Mesothelial cell of epicardium (in vitro differentiated cells): Measurements from ENCODE around the gene MPST. TPM values are rescaled to one million over a fixed set of nuclear protein-coding genes. Genes with fewer than 3 reads are reported as not detected.

Experiments used
- DNase-seq, 2 experiments: peaks; one replicate each; pipeline ENCODE4 v3.0.0; 2021; ENCODE audit warnings: low spot score in 2 of 2; ENCODE audit not compliant: unreplicated experiment in 2 of 2
- H3K27ac Mint-ChIP-seq: 2 replicates; pipeline ENCODE4 v1.8.0; 2021; ENCODE audit warnings: mixed read lengths
- H3K27me3 Mint-ChIP-seq: 2 replicates; pipeline ENCODE4 v1.8.0; 2021; ENCODE audit warnings: low read depth, mixed read lengths
- H3K36me3 Mint-ChIP-seq: 2 replicates; pipeline ENCODE4 v1.8.0; 2021; ENCODE audit warnings: mixed read lengths
- H3K4me1 Mint-ChIP-seq: 2 replicates; pipeline ENCODE4 v1.8.0; 2021; ENCODE audit warnings: mixed read lengths
- H3K4me3 Mint-ChIP-seq: 2 replicates; pipeline ENCODE4 v1.8.0; 2021; ENCODE audit warnings: mild to moderate bottlenecking, moderate library complexity, mixed read lengths
- H3K9me3 Mint-ChIP-seq: 2 replicates; pipeline ENCODE4 v1.8.0; 2021; ENCODE audit warnings: mixed read lengths
- CTCF ChIP-seq: fragments of 200-600 bp; sonication (generic); IDR thresholded peaks from one replicate; pipeline ENCODE4 v1.5.0; 2021; ENCODE audit warnings: antibody characterized with exemption; ENCODE audit not compliant: unreplicated experiment
- total RNA-seq: library from RNA; stranded (reverse); gene quantifications from 3 replicates; pipeline ENCODE4 v1.2.1, GENCODE V29; 2021

MPST gene
- total RNA-seq, 1 donor from 2014 or later = 55.8 TPM

- no peaks in the 10 kb centered on the region for H3K9me3 Mint-ChIP-seq
- DNase-seq = no peak
- H3K4me1 Mint-ChIP-seq = peaks cover 19% of the 10 kb centered on the region
- H3K27ac Mint-ChIP-seq = peak overlapping the region; percentile 43
- TF ChIP-seq CTCF = no peak
- peaks cover 2% of the 10 kb centered on the region for H3K36me3 Mint-ChIP-seq
- peaks cover 3% of the 10 kb centered on the region for H3K27me3 Mint-ChIP-seq
- no peak overlapping the region for H3K4me3 Mint-ChIP-seq
Observed at GRCh38 chr22:37032535-37033460, 13.3 kb downstream of the MPST start.

- no peak for TF ChIP-seq CTCF
- H3K4me1 Mint-ChIP-seq = peaks cover 19% of the 10 kb centered on the region
- no peaks in the 10 kb centered on the region for H3K9me3 Mint-ChIP-seq
- DNase-seq = no peak
- no peaks in the 10 kb centered on the region for H3K36me3 Mint-ChIP-seq
- H3K27me3 Mint-ChIP-seq = peaks cover 3% of the 10 kb centered on the region
- no peak overlapping the region for H3K27ac Mint-ChIP-seq
- no peak overlapping the region for H3K4me3 Mint-ChIP-seq
Observed at GRCh38 chr22:37033605-37034430, 14.3 kb downstream of the MPST start.

DNA sequence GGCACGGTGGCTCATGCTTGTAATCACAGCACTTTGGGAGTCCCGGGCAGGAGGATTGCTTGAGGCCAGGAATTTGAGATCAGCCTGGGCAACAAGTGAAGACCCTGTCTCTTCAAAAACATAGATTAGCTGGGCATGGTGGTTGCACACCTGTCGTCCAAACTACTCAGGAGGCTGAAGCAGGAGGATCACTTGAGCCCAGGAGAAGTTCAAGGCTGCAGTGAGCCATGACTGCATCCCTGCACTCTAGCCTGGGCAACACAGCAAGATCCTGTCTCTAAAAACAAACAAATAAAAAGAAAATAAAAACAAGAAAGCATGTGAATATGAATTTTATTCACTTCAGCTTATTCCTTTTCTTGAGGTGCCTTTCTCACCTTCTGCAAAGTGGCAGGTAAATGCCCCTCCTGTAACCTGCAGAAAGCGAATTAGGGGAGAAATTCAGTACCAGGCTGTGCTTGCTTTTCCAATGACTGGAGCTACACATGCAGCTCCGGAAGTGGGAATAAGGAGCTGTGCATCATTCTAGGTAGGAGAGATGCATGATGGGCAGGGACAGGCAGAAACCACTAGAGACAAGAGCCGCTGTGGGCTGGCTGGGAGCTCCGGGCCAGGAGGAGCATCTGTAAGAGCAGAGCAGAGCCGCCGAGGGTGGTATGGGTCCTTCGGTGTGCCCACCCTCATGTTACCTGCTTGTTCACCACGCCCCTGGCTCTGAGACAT is 17.3 kb downstream of the MPST start:
- TF ChIP-seq CTCF = no peak
- Mint-ChIP-seq H3K9me3 (no peaks in the 10 kb centered on the region), H3K4me3 (no peak overlapping the region), H3K4me1 (peaks cover 20% of the 10 kb centered on the region), H3K27me3 (peaks cover 3% of the 10 kb centered on the region), H3K36me3 (no peaks in the 10 kb centered on the region), H3K27ac (no peak overlapping the region)
- DNase-seq = no peak

- no peak overlapping the region for H3K27ac Mint-ChIP-seq
Observed at GRCh38 chr22:37037669-37038068, 18.1 kb downstream of the MPST start.

More at GRCh38 chr22:37037669-37038068, 18.1 kb downstream of the MPST start:
- Mint-ChIP-seq H3K4me1 (peaks cover 12% of the 10 kb centered on the region), H3K36me3 (no peaks in the 10 kb centered on the region), H3K27me3 (peaks cover 3% of the 10 kb centered on the region), H3K9me3 (no peaks in the 10 kb centered on the region), H3K4me3 (no peak overlapping the region)
- DNase-seq = no peak
- no peak for TF ChIP-seq CTCF
